NB4 (cell line): ENCODE measurements around the gene ACOX3.

Source experiments
- DNase-seq: peaks from one replicate; pipeline ENCODE4 v3.0.0; 2010; ENCODE audit warnings: low read depth
- H3K4me3 ChIP-seq: one replicate; pipeline ENCODE4 v1.5.1; 2011; ENCODE audit warnings: mild to moderate bottlenecking, low read depth, low read length, moderate library complexity
- CTCF ChIP-seq: IDR thresholded peaks from one replicate; pipeline ENCODE4 v1.5.1; 2012; ENCODE audit warnings: low read depth, low read length
- MYC ChIP-seq: IDR thresholded peaks from 2 replicates; pipeline ENCODE4 v1.6.1; 2011; ENCODE audit warnings: low read depth, low read length
- POLR2A ChIP-seq: IDR thresholded peaks from 2 replicates; pipeline ENCODE4 v1.6.1; 2011; ENCODE audit warnings: mild to moderate bottlenecking; ENCODE audit not compliant: insufficient read length; ENCODE audit errors: extremely low read depth
- TF ChIP-seq, protein P1 (sequence below): IDR thresholded peaks from 2 replicates; pipeline ENCODE4 v1.6.1; 2011; ENCODE audit warnings: low read depth, low read length

Gene ACOX3

DNA sequence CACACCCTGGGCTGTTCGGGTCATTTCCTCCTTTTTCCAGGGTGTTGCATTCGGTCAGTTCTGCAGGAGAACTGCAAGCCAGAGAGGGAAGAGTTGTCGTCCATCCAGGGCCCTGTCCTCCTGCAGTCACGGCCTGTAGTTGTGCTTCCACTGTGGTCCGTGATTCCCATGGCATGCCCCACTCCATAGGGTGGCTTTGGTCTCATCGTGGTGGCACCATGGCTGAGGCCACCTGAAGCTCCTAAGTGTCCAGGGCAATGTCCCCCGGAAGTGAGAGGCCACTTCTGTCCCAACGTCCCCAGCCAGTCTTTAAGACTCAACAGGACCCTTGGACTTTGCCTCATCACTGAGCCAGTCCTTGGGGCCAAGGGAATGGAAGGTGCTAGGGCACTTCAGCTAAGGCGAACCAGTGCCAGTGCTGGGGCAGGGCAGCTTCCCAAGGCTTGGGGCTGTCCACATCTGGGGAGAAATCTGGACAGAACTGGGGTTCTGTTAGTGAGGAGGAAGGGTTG, 87.3 kb downstream of the ACOX3 start:
- TF ChIP-seq, protein P1, sequence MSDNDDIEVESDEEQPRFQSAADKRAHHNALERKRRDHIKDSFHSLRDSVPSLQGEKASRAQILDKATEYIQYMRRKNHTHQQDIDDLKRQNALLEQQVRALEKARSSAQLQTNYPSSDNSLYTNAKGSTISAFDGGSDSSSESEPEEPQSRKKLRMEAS: no peak
- no peak for TF ChIP-seq POLR2A
- TF ChIP-seq CTCF: no peak
- TF ChIP-seq MYC: no peak
- H3K4me3 ChIP-seq: no peak overlapping the region
- no peak for DNase-seq

GRCh38 chr4:8352368-8353157, 88.0 kb downstream of the ACOX3 start:
- no peak for DNase-seq
- H3K4me3 ChIP-seq: no peak overlapping the region
- TF ChIP-seq MYC (no peak), POLR2A (no peak), CTCF (no peak)
- TF ChIP-seq, protein P1: no peak

GRCh38 chr4:8351931-8352367, 88.6 kb downstream of the ACOX3 start:
- no peak for DNase-seq

GRCh38 chr4:8350841-8351461, 89.6 kb downstream of the ACOX3 start:
- TF ChIP-seq MYC (no peak), POLR2A (no peak), CTCF (no peak)
- TF ChIP-seq, protein P1: no peak
- H3K4me3 ChIP-seq: no peak overlapping the region
- DNase-seq: no peak

More at GRCh38 chr4:8351931-8352367, 88.6 kb downstream of the ACOX3 start:
- H3K4me3 ChIP-seq: no peak overlapping the region
- TF ChIP-seq POLR2A: no peak
- no peak for TF ChIP-seq CTCF
- no peak for TF ChIP-seq MYC
- TF ChIP-seq, protein P1: no peak

DNA sequence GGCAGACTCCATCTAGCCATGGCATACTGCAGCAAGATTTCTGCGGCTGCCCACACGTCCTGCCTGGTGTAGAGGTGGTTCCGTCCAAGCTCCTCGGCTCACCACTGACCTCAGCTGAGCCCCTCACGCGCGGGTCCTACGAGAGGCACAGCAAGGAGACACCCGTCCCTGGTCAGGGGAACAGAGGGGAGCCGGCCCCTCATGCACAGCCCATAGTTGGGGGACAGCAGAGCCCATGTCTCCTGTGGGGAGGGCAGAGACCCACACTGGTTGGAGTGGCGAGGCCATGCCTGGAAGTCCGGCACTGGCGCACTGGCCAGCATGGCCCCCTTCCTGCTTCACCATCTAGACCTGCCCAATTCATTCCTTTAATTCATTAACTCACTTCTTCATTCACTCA, 90.2 kb downstream of the ACOX3 start:
- TF ChIP-seq, protein P1: no peak
- TF ChIP-seq POLR2A: no peak
- no peak for TF ChIP-seq MYC
- no peak for TF ChIP-seq CTCF
- DNase-seq: no peak
- no peak overlapping the region for H3K4me3 ChIP-seq
